Cortex of kidney (tissue), 1 donor: ENCODE data around the gene CROCC2.

Experiments used
- DNase-seq: peaks from one replicate; lab custom pipeline; 2025; lab: John Stamatoyannopoulos, UW

The CROCC2 gene

GRCh38 chr2:240906141-240906910 is at the start of gene CROCC2:
CROCC2 (plus strand) TSS chr2:240906336; CDS start chr2:240906514, 178 bp downstream.
- DNase-seq = no peak

- DNase-seq = no peak
Measured at GRCh38 chr2:240857039-240858008, 48.8 kb upstream of the CROCC2 start.

GRCh38 chr2:240858321-240858720 is 47.8 kb upstream of the CROCC2 start:
- no peak for DNase-seq

GRCh38 chr2:240858871-240859270 is 47.3 kb upstream of the CROCC2 start:
- no peak for DNase-seq

- DNase-seq = no peak
Measured at GRCh38 chr2:240861547-240861946, 44.6 kb upstream of the CROCC2 start.

- no peak for DNase-seq
Measured at GRCh38 chr2:240864475-240864874, 41.7 kb upstream of the CROCC2 start.

- no peak for DNase-seq
Measured at GRCh38 chr2:240865391-240865790, 40.7 kb upstream of the CROCC2 start.

- no peak for DNase-seq
Measured at GRCh38 chr2:240868286-240869108, 37.6 kb upstream of the CROCC2 start, which contains the start of gene AGXT. AGXT (plus strand) TSS chr2:240868824; CDS start chr2:240868866, 42 bp downstream.

- no peak for DNase-seq
Measured at GRCh38 chr2:240869109-240869955, 36.8 kb upstream of the CROCC2 start.

GRCh38 chr2:240869956-240870875 is 35.9 kb upstream of the CROCC2 start:
- DNase-seq = no peak

GRCh38 chr2:240871071-240871958 is 34.8 kb upstream of the CROCC2 start:
- DNase-seq = no peak

GRCh38 chr2:240872317-240873097 is 33.6 kb upstream of the CROCC2 start:
- DNase-seq = no peak

GRCh38 chr2:240873098-240873788 is 32.9 kb upstream of the CROCC2 start:
- DNase-seq = no peak

- DNase-seq = no peak
Measured at GRCh38 chr2:240873805-240874714, 32.1 kb upstream of the CROCC2 start.

- no peak for DNase-seq
Measured at GRCh38 chr2:240874715-240875227, 31.4 kb upstream of the CROCC2 start.
